Measurements from ENCODE around the gene SCNN1B.

Gene SCNN1B

DNA sequence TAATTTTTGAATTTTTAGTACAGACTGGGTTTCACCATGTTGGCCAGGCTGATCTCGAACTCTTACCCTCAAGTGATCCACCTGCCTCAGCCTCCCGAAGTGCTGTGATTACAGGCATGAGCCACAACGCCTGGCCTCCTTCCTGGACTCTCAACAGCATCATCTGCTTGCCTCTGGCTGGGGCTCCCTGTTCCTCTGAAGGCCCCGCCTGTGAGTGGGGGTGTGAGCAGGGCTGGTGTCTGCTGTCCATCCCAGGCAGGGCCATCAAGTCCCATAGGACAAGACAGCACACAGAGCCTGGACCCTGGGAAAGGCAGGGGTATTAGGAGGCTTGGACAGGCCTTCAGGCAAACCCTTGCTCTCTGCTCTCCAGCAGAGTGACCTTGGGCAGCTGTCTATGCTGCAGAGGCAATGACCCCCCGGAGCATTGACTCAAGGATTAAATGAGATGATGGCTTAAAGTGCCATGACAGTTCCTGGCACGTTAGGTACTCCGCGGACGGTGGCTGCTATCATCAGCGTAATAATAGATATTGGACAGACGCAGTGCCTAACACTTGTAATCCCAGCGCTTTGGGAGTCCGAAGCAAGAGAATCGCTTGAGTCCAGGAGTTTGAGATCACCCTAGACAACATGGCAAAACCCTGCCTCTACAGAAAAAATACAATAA is 19.2 kb downstream of the SCNN1B start:
- no peak for DNase-seq (ENCODE audit: low read depth)

DNA sequence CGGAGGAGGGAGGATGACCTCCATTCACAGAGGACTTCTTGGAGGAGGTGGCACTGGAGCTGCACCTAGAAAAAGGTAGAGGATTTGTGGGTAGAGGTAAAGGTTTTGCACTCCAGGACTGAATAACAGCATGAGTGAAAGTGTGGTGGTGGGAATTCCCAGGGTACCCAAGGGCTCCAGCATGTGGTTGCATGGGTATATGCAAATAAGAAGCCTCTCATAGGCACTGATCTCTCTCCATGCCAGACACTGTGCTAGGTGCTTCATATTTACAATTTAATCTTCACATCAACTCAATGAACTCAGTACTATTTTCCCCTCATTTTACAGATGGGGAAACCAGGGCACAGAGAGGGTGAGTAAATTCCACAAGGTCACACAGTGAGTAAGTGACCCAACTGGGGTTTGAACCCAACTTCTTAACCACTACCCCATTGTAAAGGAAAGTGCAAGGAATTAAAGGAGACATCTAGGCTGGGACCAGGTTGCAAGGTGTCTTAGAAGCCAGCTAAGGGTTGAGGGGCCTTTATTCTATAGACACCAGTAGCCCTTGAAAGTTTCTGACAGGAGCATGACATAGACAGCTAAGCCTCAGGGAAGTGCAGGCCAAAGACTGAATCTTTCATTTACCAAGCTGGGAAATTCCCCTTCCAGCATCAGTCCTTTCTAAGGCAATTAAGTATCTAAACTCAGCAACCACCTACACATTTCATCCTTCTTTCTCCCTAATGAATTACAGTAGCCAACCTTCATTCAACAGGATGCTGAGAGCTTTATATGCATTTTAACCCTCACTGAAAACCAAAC is 21.3 kb downstream of the SCNN1B start:
- no peak for DNase-seq (ENCODE audit: low read depth)

DNA sequence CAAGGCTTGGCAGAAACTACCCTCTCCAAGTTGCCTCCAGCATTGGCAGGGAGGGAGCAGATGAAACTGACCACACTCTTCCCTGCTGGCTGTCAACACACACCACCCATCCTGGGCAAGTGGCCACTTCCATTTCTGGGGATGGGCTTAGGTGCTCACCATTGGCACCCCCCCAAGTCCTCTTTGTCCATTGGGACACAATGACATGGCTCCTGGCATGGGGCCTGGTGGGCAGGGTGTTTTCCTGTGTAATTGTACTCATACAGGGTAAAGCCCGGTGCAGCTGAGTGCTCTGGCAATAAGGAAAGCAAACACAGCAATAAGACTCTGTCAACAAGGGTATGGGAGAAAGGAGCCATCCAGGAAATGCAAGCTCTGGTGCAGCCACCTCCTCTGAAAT is 22.6 kb downstream of the SCNN1B start:
- DNase-seq (ENCODE audit: low read depth), result no peak

DNA sequence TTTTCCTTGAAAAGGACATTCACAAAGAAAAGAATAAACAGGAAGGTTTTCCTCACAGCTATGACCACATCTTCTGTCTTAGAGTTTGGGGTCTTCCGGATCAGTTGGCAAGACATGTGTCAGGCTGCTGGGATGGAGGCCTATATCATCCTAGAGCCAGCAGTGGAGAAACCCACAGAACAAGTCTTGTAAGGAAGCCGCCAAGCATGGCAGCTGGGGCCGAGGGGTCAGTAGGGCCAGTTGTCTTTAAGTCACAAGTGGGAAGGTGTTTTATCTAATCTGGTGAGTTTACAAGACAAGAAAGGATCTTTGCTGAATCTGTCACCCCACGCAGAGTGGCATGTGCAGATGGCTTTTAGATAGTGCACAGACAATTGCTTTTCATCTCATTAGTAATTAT is 25.7 kb downstream of the SCNN1B start:
- DNase-seq (ENCODE audit: low read depth), result no peak

DNA sequence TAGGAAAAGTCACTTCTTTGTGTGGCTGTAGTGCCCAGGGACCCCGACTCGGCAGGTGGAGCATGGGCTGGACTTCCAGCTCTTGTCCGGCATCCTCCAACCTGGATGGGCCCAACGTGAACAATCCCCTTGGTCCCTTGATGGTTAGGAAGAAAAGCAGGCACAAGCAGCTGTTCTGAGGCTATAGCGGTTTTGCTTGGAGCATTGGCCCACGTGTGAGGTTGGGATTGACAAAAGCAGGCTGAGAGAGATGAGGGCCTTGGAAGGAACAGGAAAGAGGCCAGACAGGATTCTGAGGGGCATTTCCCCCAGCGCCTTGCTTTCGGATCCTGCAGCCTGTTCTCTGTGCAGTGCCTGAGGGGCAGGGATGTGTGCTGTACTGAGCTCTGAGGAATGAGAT is 28.1 kb downstream of the SCNN1B start:
- no peak for DNase-seq (ENCODE audit: low read depth)

DNA sequence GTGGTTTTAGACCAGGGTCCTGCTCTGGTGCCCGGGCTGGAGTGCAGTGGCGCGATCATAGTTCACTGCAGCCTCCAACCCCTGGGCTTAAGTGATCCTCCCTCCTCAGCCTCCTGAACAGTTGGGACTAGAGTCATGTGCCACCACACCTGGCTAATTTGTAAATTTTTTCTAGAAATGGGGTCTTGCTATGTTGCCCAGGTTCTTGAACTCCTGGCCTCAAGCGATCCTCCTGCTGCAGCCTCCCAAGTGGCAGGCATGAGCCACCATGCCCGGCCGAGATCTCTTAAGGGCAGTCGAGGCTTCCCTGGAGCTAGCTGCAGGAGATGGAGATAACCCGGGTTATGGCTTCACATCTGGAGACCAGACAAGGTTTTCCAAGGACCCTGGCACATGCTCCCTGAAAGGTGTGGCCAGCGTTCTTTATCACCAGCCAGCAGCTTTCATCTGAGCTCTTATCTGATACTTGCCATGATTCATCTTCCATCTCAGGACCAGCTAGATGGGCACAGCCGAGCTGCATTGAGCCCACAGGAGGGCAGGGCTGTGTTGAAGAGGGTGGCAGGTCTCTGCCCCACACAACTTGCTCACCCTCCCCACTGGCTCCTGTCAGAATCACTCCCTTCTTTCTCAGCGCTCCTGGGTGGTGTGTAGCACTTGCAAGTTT is 28.6 kb downstream of the SCNN1B start:
- no peak for DNase-seq (ENCODE audit: low read depth)

DNA sequence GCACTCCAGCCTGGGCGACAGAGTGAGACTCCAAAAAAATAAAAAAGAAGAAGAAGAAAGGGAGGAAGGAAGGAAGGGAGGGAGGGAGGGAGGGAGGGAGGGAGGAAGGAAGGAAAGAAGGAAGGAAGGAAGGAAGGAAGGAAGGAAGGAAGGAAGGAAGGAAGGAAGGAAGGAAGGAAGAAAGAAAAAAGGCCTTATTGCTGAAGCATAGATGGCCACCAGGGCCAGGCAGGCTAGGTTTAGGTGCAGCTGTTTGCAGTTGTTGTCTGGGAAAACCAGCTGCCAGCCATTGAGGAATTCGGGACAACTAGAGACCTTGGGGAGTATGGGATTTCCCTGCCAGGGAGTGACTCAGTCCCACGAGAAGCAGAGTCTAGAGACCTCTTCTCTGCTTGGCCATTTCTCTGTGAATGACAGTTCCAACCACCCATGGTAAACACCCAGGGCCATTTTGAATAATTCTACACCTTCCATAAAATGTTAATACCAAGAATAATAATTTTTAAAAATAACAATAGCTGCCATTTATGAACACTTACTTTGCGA is 31.0 kb downstream of the SCNN1B start:
- no peak for DNase-seq (ENCODE audit: low read depth)

DNA sequence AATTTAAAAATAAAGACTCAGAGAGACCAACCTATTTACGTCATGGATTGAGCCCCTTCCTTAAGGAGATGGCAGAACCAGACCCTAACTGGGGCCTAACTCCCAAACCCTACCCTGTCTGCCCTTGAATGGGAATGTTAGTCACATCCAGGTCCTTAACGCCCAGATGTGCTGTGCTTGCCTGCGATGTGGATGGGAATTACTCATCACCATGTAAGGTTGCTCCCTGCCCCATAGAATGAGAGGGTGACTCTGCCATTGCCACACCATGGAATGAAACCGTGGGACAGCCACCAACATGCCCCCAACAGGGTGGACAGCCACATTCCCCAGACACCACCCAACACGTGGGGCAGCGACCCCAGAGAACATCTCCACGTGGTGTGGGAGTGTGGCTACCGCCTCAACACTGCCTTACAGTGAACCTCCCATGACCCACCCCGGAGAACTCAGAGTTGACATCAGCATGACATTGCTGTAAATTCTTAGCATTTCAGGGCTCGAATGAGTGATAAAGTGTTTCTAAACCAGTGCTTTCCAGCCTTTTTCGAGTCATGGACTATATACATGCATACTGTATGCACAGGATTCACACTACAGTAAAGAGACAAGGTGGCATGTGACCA is 31.8 kb downstream of the SCNN1B start:
- DNase-seq (ENCODE audit: low read depth), result no peak

DNA sequence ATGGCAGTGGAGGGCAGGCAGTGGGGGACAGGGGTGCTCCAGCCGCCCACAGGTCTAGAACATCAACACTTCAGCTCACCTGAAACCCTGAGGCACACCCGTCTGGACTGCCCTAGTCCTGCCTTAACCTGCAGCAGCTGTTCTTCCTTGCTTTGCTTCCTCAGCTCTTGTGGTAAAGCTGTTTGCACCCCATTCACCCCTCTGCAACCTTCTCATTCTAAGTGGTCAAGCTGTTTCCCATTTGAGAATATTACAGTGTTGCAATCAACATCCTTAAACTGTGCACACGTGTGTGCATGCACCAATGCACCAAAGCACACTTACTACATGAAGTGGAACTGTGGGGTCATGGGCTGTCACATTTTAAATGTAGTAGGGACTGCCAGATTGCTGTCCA is 32.4 kb downstream of the SCNN1B start:
- DNase-seq (ENCODE audit: low read depth), result no peak

DNA sequence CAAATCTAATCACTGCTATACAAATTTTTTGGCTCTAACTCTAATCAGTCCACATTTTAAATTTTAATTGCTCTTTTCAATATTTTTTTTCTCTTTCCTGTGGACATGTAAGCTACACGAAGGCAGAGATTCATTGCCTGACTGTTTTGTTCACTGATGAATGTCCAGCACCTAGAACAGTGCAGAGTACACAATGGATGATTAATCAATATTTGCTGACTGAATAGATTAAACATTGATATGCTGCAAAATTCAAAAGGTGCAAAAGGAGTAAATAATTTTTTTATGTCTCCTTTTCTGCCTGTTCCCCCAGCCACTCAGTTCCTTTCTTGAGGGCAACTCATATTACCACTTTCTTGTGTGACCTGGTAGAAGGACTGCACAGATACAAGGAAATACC is 32.8 kb downstream of the SCNN1B start:
- no peak for DNase-seq (ENCODE audit: low read depth)

DNA sequence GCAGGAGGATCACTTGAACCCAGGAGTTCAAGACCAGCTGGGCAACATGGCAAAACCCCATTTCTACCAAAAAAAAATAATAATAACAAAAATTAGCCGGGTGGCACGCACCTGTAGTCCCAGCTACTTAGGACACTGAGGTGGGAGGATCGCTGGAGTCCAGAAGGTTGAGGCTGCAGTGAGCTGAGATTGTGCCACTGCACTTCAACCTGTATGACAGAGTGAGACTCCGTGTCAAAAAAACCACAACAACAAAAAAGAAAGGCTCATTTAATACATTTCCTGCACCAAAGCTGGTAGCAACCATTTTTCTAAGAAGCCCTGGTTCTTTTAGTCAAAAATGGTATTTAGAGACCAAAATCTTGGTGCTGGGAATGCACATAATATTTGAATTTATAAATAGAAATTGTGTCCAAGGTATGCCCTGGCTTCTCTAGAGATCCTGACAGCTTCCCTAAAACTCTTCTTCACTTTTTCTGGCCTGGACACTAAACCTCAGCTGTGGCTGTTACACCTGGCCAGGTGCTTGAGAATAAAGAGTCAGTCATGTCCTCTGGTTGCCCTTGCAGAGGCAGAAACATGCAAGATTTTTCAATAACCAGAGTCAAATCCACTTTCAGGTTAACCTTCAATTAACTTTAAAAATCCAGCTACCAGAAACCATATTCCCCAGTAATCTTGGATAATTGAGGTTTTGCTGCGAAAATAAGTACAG is 35.9 kb downstream of the SCNN1B start:
- no peak for DNase-seq (ENCODE audit: low read depth)

DNA sequence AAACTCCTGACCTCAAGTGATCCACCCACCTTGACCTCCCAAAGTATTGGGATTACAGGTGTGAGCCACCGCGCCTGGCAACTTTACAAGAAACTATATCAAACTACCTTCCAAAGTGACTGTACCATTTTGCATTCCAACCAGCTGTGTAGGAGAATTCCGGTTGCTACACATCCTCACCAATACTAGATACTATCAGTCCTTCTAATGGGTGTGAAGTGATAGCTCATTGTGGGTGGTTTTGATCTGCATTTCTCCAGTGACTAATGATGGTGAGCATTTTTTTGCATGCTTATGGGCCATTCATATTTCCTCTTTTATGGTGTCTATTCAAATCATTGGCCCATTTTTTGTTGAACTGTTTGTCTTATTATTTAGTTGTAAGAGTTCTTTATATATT is 37.7 kb downstream of the SCNN1B start:
- DNase-seq (ENCODE audit: low read depth), result no peak

DNA sequence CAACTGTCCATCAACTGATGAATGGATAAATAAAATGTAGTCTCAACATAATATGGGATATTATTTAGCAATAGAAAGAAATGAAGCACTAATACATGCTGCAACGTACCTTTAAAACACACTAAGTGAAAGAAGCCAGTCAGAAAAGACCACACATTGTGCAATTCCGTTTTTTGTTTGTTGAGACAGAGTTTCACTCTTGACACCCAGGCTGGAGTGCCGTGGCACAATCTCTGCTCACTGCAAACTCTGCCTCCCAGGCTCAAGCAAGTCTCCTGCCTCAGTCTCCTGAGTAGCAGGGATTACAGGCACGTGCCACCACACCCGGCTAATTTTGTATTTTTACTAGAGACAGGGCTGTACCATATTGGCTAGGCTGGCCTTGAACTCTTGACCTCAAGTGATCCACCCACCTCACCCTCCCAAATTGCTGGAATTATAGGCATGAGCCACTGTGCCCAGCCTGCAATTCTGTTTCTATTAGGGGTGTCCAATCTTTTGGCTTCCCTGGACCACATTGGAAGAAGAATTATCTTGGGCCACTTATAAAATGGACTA is 40.1 kb downstream of the SCNN1B start:
- DNase-seq (ENCODE audit: low read depth), result no peak

DNA sequence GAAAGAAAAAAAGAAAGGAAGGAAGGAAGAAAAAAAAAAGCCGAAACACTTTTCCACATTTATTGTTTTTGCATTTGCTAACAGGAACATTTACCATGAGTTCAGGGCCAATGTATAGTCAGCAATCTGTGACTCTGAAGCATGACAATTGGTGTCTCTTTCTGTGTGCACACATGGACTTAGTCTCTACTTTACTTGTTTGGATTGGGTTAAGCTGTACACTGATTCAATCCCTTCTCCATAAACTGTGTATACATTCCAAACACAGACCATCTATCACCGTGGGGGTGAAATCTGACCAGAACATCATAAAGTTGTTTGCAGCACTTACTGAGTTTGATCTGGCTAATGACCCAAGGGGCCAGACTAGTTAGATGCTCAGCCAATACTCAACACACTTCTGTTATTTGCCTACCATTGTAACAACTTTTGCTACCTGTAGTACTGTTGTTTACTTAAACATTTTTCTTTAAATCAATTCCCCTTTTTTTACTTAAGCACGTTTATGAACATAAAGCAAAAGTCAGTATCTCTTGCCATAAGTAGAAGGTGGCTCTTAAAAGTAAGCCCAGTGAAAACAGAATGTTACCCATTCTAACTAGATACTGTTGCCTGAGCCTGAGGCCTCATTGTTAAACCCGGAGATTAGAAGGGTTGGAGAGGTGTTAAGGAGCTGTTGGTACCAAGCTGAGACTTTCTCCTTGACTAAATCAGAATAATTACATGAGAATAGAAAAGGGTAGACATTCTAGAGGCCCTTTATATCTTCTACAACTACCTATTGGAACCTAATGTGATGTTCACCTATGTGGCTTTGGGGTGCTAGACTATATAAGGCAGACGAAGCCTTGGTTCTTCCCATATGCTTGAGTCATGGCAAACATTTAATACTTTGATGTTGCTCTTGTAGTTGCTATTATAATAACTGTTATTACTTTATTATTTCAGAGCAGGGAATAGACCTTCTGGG is 41.8 kb downstream of the SCNN1B start:
- DNase-seq (ENCODE audit: low read depth), result no peak

DNA sequence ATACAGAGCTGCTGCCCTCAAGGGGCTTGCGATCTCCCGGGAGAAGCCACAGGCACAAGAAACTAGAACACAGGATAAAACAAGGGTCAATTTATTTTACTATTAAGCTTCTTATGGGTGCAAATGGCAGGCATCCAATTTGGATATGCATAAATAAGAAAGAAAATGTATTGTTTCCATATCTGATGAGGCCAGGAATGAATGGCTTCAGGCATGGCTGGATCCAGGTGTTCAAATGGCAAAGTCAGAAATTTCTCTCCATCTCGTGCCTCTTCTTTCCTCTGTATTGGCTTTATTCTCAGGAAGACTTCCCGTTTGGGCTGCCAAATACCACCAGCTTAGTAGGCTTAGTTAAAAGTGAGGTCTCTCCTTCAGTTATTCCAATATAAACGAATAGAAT is 43.1 kb downstream of the SCNN1B start:
- no peak for DNase-seq (ENCODE audit: low read depth)

DNA sequence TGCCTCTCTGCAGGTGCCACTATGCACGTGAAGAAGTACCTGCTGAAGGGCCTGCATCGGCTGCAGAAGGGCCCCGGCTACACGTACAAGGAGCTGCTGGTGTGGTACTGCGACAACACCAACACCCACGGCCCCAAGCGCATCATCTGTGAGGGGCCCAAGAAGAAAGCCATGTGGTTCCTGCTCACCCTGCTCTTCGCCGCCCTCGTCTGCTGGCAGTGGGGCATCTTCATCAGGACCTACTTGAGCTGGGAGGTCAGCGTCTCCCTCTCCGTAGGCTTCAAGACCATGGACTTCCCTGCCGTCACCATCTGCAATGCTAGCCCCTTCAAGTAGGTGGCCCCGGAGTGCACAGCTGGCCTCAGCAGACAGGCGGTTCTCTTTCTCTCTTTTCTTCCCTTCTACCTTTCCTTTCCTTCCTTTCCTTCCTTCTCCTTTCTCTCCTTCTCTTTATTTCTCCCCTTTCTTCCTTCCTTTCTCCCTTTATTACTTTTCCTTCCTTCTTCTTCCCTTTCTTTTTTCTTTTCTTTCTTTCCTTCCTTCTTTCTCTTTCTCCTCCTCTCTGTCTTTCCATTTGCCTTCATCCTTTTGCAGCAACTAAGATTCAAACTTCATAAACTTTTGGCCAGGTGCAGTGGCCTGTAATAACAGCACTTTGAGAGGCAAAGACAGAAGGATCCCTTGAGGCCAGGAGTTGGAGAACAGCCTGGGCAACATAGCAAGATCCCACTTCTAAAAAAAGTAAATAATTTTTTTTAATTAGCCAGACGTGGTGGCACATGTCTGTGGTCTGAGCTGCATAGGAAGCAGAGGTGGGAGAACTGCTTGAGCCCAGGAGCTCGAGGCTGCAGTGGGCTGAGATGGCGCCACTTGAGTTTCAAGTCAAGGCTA is 46.7 kb downstream of the SCNN1B start:
- DNase-seq (ENCODE audit: low read depth), result no peak

DNA sequence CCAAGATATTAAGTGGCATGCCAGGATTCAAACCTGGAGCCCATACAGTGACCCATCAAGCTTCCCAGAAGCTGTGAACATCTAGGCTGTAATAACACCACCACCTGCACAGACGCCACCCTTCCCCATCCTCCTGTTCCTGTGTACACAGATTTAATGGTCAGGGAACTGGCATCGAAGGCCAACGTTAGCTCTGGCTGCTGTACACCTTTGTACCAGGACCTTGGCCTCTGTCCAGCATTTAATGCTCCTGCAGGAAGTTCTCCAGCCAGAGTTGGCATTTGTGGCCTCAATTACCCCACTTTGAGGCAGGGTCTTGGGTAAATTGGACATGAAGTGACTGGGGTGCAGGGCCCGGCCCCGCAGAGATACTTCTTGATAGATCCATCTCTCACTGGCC is 49.3 kb downstream of the SCNN1B start:
- DNase-seq (ENCODE audit: low read depth), result no peak

DNA sequence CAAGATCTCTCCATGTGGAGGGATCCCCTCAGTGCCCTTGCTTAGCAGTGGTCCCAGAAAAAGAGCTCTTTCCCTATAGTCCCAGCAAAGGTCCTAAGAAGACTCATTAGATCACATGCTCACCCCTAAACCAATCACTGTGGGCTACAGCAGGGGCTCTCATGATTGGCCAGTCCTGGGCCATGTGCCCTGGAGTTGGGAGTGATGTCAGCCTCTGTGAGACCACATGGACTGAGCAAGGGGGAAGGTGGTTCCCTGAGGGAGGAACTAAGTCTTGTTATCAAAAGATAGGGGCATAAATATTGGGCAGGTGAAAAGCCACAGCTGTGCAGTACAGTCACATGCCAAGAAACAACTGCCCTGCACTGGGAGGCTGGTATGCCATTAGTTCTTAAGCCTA is 51.3 kb downstream of the SCNN1B start:
- DNase-seq (ENCODE audit: low read depth), result no peak

DNA sequence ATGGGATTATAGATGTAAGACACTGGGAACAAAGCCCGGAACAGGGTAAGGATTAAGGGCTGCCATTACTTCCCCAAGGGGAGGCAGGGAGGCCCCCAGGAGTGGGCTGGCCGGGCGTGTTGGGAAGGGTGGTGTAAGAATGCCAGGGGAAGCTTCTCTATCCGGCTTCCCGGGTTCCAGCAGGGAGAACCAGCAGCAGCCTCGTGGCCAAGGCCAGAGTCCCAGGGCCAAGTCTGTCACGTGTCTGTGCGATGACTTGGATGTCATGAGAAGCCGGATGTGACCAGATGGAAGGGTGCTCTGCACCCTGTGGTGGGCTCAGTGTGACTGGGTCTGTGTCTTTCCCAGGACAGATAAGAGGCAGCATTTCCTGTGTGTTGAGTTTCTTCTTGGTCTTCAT is 52.1 kb downstream of the SCNN1B start:
- DNase-seq (ENCODE audit: low read depth), result no peak
